Neural progenitor cell (in vitro differentiated cells): Measurements from ENCODE around the gene CAMKK1. TPM values are rescaled to one million over a fixed set of nuclear protein-coding genes. Genes with fewer than 3 reads are reported as not detected.

Experiments
- DNase-seq: peaks from one replicate; pipeline ENCODE4 v3.0.0-alpha.2; 2016; ENCODE audit warnings: low spot score
- H2AFZ ChIP-seq: fragments of 200-600 bp; sonication (generic); replicated peaks from 2 replicates; pipeline ENCODE4 v1.6.1; 2016; ENCODE audit warnings: antibody characterized with exemption
- H3F3A ChIP-seq: fragments of 200-600 bp; sonication (generic); 2 replicates; pipeline ENCODE4 v1.6.1; 2016; ENCODE audit warnings: antibody characterized with exemption, low read depth
- H3K27ac ChIP-seq: fragments of 200-600 bp; sonication (generic); 2 replicates; pipeline ENCODE4 v1.5.1; 2016; ENCODE audit warnings: mild to moderate bottlenecking
- H3K27me3 ChIP-seq: fragments of 200-600 bp; sonication (generic); 2 replicates; pipeline ENCODE4 v1.6.1; 2016; ENCODE audit warnings: mild to moderate bottlenecking, moderate library complexity
- H3K36me3 ChIP-seq: fragments of 200-600 bp; sonication (generic); 2 replicates; pipeline ENCODE4 v1.5.1; 2016
- H3K4me1 ChIP-seq: fragments of 200-600 bp; sonication (generic); 2 replicates; pipeline ENCODE4 v1.6.1; 2016; ENCODE audit warnings: mixed run types
- H3K4me2 ChIP-seq: fragments of 200-600 bp; sonication (generic); 2 replicates; pipeline ENCODE4 v1.6.1; 2016
- H3K4me3 ChIP-seq: fragments of 200-600 bp; sonication (generic); 2 replicates; pipeline ENCODE4 v1.5.1; 2016
- H3K79me2 ChIP-seq: fragments of 200-600 bp; sonication (generic); 2 replicates; pipeline ENCODE4 v1.6.1; 2016; ENCODE audit warnings: low read depth
- H3K9ac ChIP-seq: fragments of 200-600 bp; sonication (generic); 2 replicates; pipeline ENCODE4 v1.6.1; 2016
- H3K9me3 ChIP-seq: fragments of 200-600 bp; sonication (generic); 2 replicates; pipeline ENCODE4 v1.5.1; 2016; ENCODE audit warnings: low read depth
- H4K20me1 ChIP-seq: fragments of 200-600 bp; sonication (generic); 2 replicates; pipeline ENCODE4 v1.6.1; 2016; ENCODE audit warnings: low read depth
- H3K27ac Mint-ChIP-seq: 3 replicates; pipeline ENCODE4 v1.8.0; 2021; ENCODE audit warnings: mixed read lengths
- H3K27me3 Mint-ChIP-seq: 2 replicates; pipeline ENCODE4 v1.8.0; 2022; ENCODE audit warnings: low read depth, mild to moderate bottlenecking, inconsistent platforms, moderate library complexity, mixed read lengths; ENCODE audit not compliant: insufficient read depth
- H3K36me3 Mint-ChIP-seq: 3 replicates; pipeline ENCODE4 v1.8.0; 2021; ENCODE audit warnings: mixed read lengths
- H3K4me1 Mint-ChIP-seq: 3 replicates; pipeline ENCODE4 v1.8.0; 2021; ENCODE audit warnings: mixed read lengths
- H3K4me3 Mint-ChIP-seq: 3 replicates; pipeline ENCODE4 v1.8.0; 2021; ENCODE audit warnings: mild to moderate bottlenecking, moderate library complexity, mixed read lengths
- H3K9me3 Mint-ChIP-seq: 3 replicates; pipeline ENCODE4 v1.8.0; 2020; ENCODE audit warnings: mixed read lengths
- CTCF ChIP-seq: fragments of 200-600 bp; sonication (generic); IDR thresholded peaks from 2 replicates; pipeline ENCODE4 v1.5.1; 2017; ENCODE audit warnings: antibody characterized with exemption, mild to moderate bottlenecking
- EZH2 ChIP-seq: fragments of 200-600 bp; sonication (generic); IDR thresholded peaks from 2 replicates; pipeline ENCODE4 v1.6.1; 2017; ENCODE audit warnings: antibody characterized with exemption, mild to moderate bottlenecking, moderate library complexity
- EZH2phosphoT487 ChIP-seq: fragments of 200-600 bp; sonication (generic); IDR thresholded peaks from 2 replicates; pipeline ENCODE4 v1.6.1; 2017; ENCODE audit warnings: antibody characterized with exemption
- total RNA-seq: library from RNA; depleted of rRNA; stranded (reverse); fragments of >200 nt; gene quantifications from 2 replicates; pipeline ENCODE4 v1.2.3, GENCODE V29; 2015; ENCODE audit warnings: low replicate concordance

The CAMKK1 gene
- total RNA-seq, 1 donor from 2014 or later, result 2.9 TPM

GRCh38 chr17:3922765-3923164 is 29.9 kb upstream of the CAMKK1 start:
- Histone ChIP-seq H3F3A (no peaks in the 10 kb centered on the region), H3K36me3 (no peaks in the 10 kb centered on the region), H3K4me1 (no peaks in the 10 kb centered on the region), H3K9ac (no peak overlapping the region), H3K4me3 (no peak overlapping the region), H3K79me2 (no peaks in the 10 kb centered on the region), H3K27me3 (no peaks in the 10 kb centered on the region), H3K9me3 (no peaks in the 10 kb centered on the region), H3K27ac (no peak overlapping the region), H2AFZ (no peak overlapping the region), H3K4me2 (no peak overlapping the region), H4K20me1 (no peaks in the 10 kb centered on the region)
- peaks cover 21% of the 10 kb centered on the region for H3K4me1 Mint-ChIP-seq
- peak overlapping the region; percentile 66 for H3K27ac Mint-ChIP-seq
- H3K4me3 Mint-ChIP-seq, result no peak overlapping the region
- H3K27me3 Mint-ChIP-seq, result peaks cover 16% of the 10 kb centered on the region
- no peak for TF ChIP-seq EZH2phosphoT487
- TF ChIP-seq EZH2, result no peak
- TF ChIP-seq CTCF, result no peak
- no peak for DNase-seq
- no peaks in the 10 kb centered on the region for H3K36me3 Mint-ChIP-seq
- no peaks in the 10 kb centered on the region for H3K9me3 Mint-ChIP-seq

GRCh38 chr17:3921502-3922319 is 28.9 kb upstream of the CAMKK1 start:
- Histone ChIP-seq H3K27me3 (no peaks in the 10 kb centered on the region), H3K4me1 (no peaks in the 10 kb centered on the region), H3K79me2 (no peaks in the 10 kb centered on the region), H4K20me1 (no peaks in the 10 kb centered on the region), H3K27ac (no peak overlapping the region), H3K4me2 (no peak overlapping the region), H3K4me3 (no peak overlapping the region), H3K36me3 (no peaks in the 10 kb centered on the region), H3K9me3 (no peaks in the 10 kb centered on the region), H2AFZ (peak overlapping the region; percentile 79), H3F3A (no peaks in the 10 kb centered on the region), H3K9ac (no peak overlapping the region)
- Mint-ChIP-seq H3K27ac (peak overlapping the region; percentile 81), H3K9me3 (no peaks in the 10 kb centered on the region), H3K27me3 (peaks cover 12% of the 10 kb centered on the region), H3K4me1 (peaks cover 15% of the 10 kb centered on the region), H3K4me3 (no peak overlapping the region), H3K36me3 (no peaks in the 10 kb centered on the region)
- no peak for DNase-seq
- TF ChIP-seq CTCF (no peak), EZH2phosphoT487 (no peak), EZH2 (no peak)

- peak overlapping the region; percentile 79 for H2AFZ ChIP-seq
- no peaks in the 10 kb centered on the region for H3K9me3 ChIP-seq
- no peak overlapping the region for H3K4me3 ChIP-seq
- H3F3A ChIP-seq, result no peaks in the 10 kb centered on the region
- H3K27me3 Mint-ChIP-seq, result peaks cover 10% of the 10 kb centered on the region
- no peak overlapping the region for H3K9ac ChIP-seq
- DNase-seq, result no peak
- H3K79me2 ChIP-seq, result no peaks in the 10 kb centered on the region
- no peak for TF ChIP-seq EZH2phosphoT487
- no peak for TF ChIP-seq EZH2
- TF ChIP-seq CTCF, result no peak
- no peak overlapping the region for H3K4me3 Mint-ChIP-seq
- H3K4me1 Mint-ChIP-seq, result peaks cover 15% of the 10 kb centered on the region
- no peak overlapping the region for H3K4me2 ChIP-seq
- no peaks in the 10 kb centered on the region for H3K4me1 ChIP-seq
- no peaks in the 10 kb centered on the region for H3K36me3 Mint-ChIP-seq
- no peak overlapping the region for H3K27ac ChIP-seq
- H4K20me1 ChIP-seq, result no peaks in the 10 kb centered on the region
- H3K27me3 ChIP-seq, result no peaks in the 10 kb centered on the region
- no peaks in the 10 kb centered on the region for H3K36me3 ChIP-seq
- no peaks in the 10 kb centered on the region for H3K9me3 Mint-ChIP-seq
- no peak overlapping the region for H3K27ac Mint-ChIP-seq
Measured at GRCh38 chr17:3921006-3921405, 28.2 kb upstream of the CAMKK1 start.
